GM21528 (cell line): Measurements from ENCODE around the gene PF4V1.

Experiments
- ATAC-seq: cut with Tn5 transposase; IDR thresholded peaks from one replicate; pipeline ENCODE4 v1.9.1; 2021; ENCODE audit warnings: mild to moderate bottlenecking, moderate library complexity; ENCODE audit not compliant: unreplicated experiment, low FRiP score

Gene PF4V1

GRCh38 chr4:73844345-73844744 is 8.8 kb upstream of the PF4V1 start:
- no peak for ATAC-seq

GRCh38 chr4:73844806-73845205 is 8.3 kb upstream of the PF4V1 start:
- ATAC-seq, result no peak

GRCh38 chr4:73847526-73848182 is 5.4 kb upstream of the PF4V1 start:
- no peak for ATAC-seq

- ATAC-seq, result no peak
Observed at GRCh38 chr4:73848183-73848777, 4.8 kb upstream of the PF4V1 start.

- no peak for ATAC-seq
Observed at GRCh38 chr4:73850261-73850970, 2.7 kb upstream of the PF4V1 start.

GRCh38 chr4:73851293-73851692 is 1.8 kb upstream of the PF4V1 start:
- ATAC-seq, result no peak

- ATAC-seq, result no peak
Observed at GRCh38 chr4:73852771-73853170, 325 bp upstream of the PF4V1 start.

GRCh38 chr4:73853718-73854473 is 800 bp downstream of the PF4V1 start:
- ATAC-seq, result no peak

- ATAC-seq, result no peak
Observed at GRCh38 chr4:73855406-73855805, 2.3 kb downstream of the PF4V1 start.

GRCh38 chr4:73856518-73856917 is 3.4 kb downstream of the PF4V1 start:
- ATAC-seq, result no peak

GRCh38 chr4:73859614-73860088 is 6.6 kb downstream of the PF4V1 start:
- ATAC-seq, result no peak

GRCh38 chr4:73860181-73860580 is 7.1 kb downstream of the PF4V1 start:
- no peak for ATAC-seq

- ATAC-seq, result no peak
Observed at GRCh38 chr4:73860917-73861316, 7.8 kb downstream of the PF4V1 start.

GRCh38 chr4:73862322-73862721 is 9.2 kb downstream of the PF4V1 start:
- no peak for ATAC-seq

GRCh38 chr4:73864365-73864764 is 11.3 kb downstream of the PF4V1 start:
- ATAC-seq, result no peak

- no peak for ATAC-seq
Observed at GRCh38 chr4:73864961-73865360, 11.9 kb downstream of the PF4V1 start.

- no peak for ATAC-seq
Observed at GRCh38 chr4:73865431-73866096, 12.5 kb downstream of the PF4V1 start.

GRCh38 chr4:73866246-73866645 is 13.2 kb downstream of the PF4V1 start:
- no peak for ATAC-seq

- no peak for ATAC-seq
Observed at GRCh38 chr4:73867783-73868182, 14.7 kb downstream of the PF4V1 start.
